ENCODE data around the gene KY. TPM values are rescaled to one million over a fixed set of nuclear protein-coding genes. Genes with fewer than 3 reads are reported as not detected.

The KY gene
- total RNA-seq, 4 donors from 2014 or later: 0.20 to 2.2 (median 1.5) TPM; not detected in 1

DNA sequence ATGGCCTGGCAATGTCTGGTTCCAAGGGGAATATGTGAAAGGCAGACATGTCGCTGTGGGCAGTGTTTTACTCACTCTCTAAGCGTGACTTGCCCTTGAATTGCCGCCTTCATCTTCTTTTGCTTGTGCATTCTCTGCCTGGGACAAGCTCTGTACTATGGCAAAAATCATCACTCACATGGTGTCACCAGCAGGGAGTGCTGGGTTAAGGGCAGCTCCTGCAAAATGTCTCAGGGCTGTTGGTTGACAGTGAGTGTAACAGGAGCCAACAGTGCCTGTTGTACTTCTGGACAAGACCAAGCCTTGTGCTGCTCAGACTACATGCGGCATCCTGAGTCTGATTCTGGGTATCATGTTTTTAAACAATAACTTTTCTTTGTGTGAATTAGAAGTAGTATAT is 45.3 kb upstream of the KY start:
- Histone ChIP-seq H3K36me3 (no peaks in the 10 kb centered on the region), H3K27ac (no peak overlapping the region), H3K9me3 (no peaks in the 10 kb centered on the region), H3K4me1 (peaks cover 0 to 12% (median 0%) of the 10 kb centered on the region in 4 donors), H3K4me3 (no peak overlapping the region), H3K27me3 (no peaks in the 10 kb centered on the region)
- DNase-seq (ENCODE audit: low spot score in 2 of 2): no peak
- no peak for TF ChIP-seq POLR2A (IDR thresholded peaks at IDR 0.05)
- TF ChIP-seq EP300 (IDR thresholded peaks at IDR 0.05): no peak
- TF ChIP-seq, protein P1, sequence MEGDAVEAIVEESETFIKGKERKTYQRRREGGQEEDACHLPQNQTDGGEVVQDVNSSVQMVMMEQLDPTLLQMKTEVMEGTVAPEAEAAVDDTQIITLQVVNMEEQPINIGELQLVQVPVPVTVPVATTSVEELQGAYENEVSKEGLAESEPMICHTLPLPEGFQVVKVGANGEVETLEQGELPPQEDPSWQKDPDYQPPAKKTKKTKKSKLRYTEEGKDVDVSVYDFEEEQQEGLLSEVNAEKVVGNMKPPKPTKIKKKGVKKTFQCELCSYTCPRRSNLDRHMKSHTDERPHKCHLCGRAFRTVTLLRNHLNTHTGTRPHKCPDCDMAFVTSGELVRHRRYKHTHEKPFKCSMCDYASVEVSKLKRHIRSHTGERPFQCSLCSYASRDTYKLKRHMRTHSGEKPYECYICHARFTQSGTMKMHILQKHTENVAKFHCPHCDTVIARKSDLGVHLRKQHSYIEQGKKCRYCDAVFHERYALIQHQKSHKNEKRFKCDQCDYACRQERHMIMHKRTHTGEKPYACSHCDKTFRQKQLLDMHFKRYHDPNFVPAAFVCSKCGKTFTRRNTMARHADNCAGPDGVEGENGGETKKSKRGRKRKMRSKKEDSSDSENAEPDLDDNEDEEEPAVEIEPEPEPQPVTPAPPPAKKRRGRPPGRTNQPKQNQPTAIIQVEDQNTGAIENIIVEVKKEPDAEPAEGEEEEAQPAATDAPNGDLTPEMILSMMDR (IDR thresholded peaks at IDR 0.05): no peak
- 95 to 97% methylated on average over 4 of the region's 4 CpGs for WGBS, 2 donors

DNA sequence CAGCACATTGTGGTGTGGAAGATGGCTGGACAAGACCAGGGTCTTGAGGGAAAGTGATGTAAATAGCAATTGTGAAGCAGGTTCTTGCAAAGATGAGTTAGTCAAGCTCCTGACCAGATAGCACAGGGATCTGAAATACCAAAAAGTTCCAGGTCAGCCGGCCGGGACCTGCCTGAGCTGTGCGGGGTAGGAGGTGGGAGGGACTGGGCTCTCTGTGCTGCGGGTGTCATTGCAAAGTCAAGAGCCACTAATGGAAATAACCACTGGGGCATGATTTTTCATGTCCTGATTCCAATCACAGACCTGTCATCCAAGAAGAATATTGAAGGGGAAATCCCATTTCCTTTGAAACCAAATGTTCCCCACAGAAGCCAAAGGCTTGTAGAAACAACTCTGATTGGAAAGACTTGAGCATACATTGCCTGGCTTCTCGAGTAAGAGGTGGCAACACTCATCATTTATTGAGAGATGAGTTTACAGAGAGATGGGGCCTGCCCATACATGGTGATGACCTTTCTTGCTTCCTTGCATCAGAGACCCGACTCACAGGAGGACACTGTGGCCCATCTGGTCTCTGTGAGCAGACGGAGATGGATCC is 44.2 kb upstream of the KY start:
- Histone ChIP-seq H3K9me3 (no peaks in the 10 kb centered on the region), H3K4me1 (peaks cover 0 to 12% (median 0%) of the 10 kb centered on the region in 4 donors), H3K4me3 (no peak overlapping the region), H3K27me3 (no peaks in the 10 kb centered on the region), H3K36me3 (no peaks in the 10 kb centered on the region), H3K27ac (no peak overlapping the region)
- no peak for DNase-seq (ENCODE audit: low spot score in 2 of 2)
- TF ChIP-seq, protein P1 (IDR thresholded peaks at IDR 0.05): no peak
- TF ChIP-seq POLR2A (IDR thresholded peaks at IDR 0.05) (no peak), EP300 (IDR thresholded peaks at IDR 0.05) (no peak)
- 70 to 78% methylated on average over 7 of the region's 7 CpGs for WGBS, 2 donors

DNA sequence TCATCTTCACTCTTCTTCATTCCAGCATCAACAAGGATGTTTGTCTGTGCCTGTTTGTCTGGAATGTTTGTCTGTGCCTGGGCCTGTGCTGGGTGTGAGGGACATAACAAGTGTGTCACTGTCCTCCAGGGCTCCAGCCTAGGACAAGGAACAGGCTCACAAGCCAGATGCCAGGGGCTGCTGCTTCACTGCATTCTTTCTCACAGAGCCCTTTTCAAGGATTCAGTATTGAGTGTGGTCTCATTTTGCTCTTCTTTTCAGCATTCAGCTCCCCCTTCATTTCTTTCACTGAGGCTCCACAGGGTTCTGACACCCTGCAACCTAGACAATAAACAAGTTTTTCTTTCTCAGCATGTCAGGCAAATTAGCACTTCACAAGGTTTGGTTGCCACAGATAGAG is 43.6 kb upstream of the KY start:
- H3K4me3 ChIP-seq: no peak overlapping the region
- H3K27me3 ChIP-seq: no peaks in the 10 kb centered on the region
- H3K27ac ChIP-seq: no peak overlapping the region
- no peaks in the 10 kb centered on the region for H3K9me3 ChIP-seq
- no peak for DNase-seq (ENCODE audit: low spot score in 2 of 2)
- H3K36me3 ChIP-seq: no peaks in the 10 kb centered on the region
- H3K4me1 ChIP-seq: peaks cover 0 to 12% (median 0%) of the 10 kb centered on the region in 4 donors
- TF ChIP-seq POLR2A (IDR thresholded peaks at IDR 0.05): no peak
- TF ChIP-seq, protein P1 (IDR thresholded peaks at IDR 0.05): no peak
- no peak for TF ChIP-seq EP300 (IDR thresholded peaks at IDR 0.05)

DNA sequence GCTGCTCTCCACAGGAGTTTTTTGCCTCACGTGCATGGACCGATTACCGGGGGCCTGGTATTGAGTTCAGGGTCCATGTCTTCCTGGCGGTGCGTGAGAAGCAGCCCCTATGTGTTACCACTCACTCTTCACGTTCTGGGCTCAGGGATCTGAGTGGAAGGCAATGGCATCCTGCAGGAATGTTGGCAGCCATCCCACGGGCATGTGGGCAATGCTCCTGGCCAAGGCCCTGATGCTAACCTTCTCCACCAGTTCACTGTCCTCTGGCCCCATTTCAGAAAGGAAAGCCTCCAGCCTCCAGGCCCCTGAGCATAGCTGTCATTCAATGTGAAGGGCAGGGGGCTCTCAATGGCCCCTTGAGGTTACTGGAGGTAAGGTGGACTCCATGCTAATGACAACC is 43.0 kb upstream of the KY start:
- H3K4me1 ChIP-seq: peaks cover 0 to 12% (median 0%) of the 10 kb centered on the region in 4 donors

DNA sequence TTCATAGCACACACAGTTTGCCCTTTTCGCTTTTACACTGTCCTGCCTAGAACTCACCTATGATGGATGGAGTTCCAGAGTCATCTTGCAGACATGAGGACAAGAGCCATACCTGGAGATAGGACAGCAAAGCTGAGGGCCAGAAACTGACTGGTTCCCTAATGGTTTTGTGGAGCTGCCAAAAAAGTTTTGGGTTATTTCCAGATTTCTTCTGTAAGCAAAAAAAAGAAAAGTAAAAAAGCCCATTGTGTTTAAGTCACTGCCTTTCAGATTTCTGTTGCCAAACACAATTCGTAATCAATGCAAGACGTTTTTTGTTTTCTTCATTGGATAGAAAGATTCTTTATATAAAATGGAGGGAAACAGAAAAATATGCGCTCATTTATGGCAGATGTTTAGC is 42.4 kb upstream of the KY start:
- Histone ChIP-seq H3K27me3 (no peaks in the 10 kb centered on the region), H3K4me3 (no peak overlapping the region), H3K4me1 (peaks cover 0 to 12% (median 0%) of the 10 kb centered on the region in 4 donors), H3K27ac (no peak overlapping the region), H3K9me3 (no peaks in the 10 kb centered on the region), H3K36me3 (no peaks in the 10 kb centered on the region)
- 45 to 58% methylated on average over 4 of the region's 4 CpGs for WGBS, 2 donors
- TF ChIP-seq, protein P1 (IDR thresholded peaks at IDR 0.05): no peak
- no peak for TF ChIP-seq POLR2A (IDR thresholded peaks at IDR 0.05)
- no peak for TF ChIP-seq EP300 (IDR thresholded peaks at IDR 0.05)
- DNase-seq (ENCODE audit: low spot score in 2 of 2): no peak

More for the DNA sequence above, 43.0 kb upstream of the KY start:
- Histone ChIP-seq H3K9me3 (no peaks in the 10 kb centered on the region), H3K27ac (no peak overlapping the region), H3K27me3 (no peaks in the 10 kb centered on the region), H3K4me3 (no peak overlapping the region), H3K36me3 (no peaks in the 10 kb centered on the region)
- TF ChIP-seq, protein P1 (IDR thresholded peaks at IDR 0.05): no peak
- TF ChIP-seq POLR2A (IDR thresholded peaks at IDR 0.05): no peak
- TF ChIP-seq EP300 (IDR thresholded peaks at IDR 0.05): no peak
- no peak for DNase-seq (ENCODE audit: low spot score in 2 of 2)
- 53 to 54% methylated on average over 7 of the region's 7 CpGs for WGBS, 2 donors

Data from tibial nerve (tissue), 4 donors.